Stimulated activated CD4-positive, alpha-beta T cell treated with anti-CD3 and anti-CD28 coated beads, Interleukin-1b, Interleukin-23, amount 100 ng/mL, for 1 hour (primary cell): ENCODE data around the gene CCNJL.
"Not testable (repeated sequence)": the region's sequence is repeated elsewhere in the genome, so short reads cannot be mapped to it uniquely, and the experiment has no call there.

ENCODE experiments used
- DNase-seq, 2 donors: peaks; one replicate each; pipeline ENCODE4 v3.0.0-alpha.2; 2020; ENCODE audit warnings: low read depth in 2 of 2

The CCNJL gene

GRCh38 chr5:160312134-160312959 lies at the start of gene CCNJL:
Gene CCNJL, minus strand, starts transcription at chr5:160312564. Its CDS starts 641 bp downstream, at chr5:160311923.
- DNase-seq: no peak

DNA sequence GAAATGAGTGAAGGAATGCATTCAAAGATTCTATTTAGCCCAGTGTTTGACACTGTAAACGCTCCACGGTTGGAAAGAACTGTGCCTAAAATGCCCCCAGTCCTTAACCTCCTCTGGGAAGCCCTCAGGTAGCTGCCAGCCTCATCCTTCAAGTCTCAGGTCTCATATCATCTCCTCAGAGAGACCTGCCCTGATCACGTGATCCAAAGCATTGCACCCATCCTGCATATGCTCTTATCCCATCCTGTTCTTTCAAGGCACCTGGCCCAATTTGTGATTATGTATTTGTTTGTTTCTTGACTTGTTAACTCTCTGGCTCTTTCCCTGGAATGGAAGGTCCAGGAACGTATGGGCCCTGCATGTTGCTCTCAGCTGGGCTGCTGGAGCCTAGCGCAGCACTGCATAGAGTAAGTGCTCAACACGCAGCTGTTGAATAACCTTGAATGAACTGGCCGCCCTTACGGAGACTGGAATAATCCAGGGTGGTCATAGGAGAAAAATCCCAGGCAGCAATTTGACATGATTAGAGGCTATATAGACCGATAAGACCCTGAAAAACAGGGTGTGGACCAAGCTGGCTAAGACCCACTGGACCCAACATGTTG lies 49.4 kb upstream of the CCNJL start:
- DNase-seq: no peak

GRCh38 chr5:160360310-160360709 lies 47.9 kb upstream of the CCNJL start:
- no peak for DNase-seq

DNA sequence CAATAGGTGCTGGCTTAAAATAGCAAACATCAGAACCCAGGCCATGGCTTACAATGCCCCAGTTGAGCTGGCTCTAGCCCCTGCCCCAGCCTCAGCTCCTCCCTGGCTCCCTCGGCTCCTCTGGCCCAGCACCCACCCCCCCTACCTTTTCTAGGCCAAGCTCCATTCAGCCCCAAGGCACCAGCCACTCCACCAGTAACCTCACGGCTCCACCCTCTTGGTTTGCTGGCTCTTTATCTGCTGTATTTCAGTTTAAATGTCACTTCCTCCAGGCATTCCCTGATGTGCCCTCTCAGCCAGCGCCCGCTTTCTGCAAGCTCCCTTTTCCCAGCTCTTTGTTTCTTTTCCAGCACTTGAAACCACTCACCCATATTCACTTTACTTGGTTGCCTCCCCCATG lies 47.5 kb upstream of the CCNJL start:
- no peak for DNase-seq

- DNase-seq: no peak
Observed at GRCh38 chr5:160359242-160359641, 46.9 kb upstream of the CCNJL start.

GRCh38 chr5:160357861-160358411 lies 45.6 kb upstream of the CCNJL start:
- DNase-seq: no peak

DNA sequence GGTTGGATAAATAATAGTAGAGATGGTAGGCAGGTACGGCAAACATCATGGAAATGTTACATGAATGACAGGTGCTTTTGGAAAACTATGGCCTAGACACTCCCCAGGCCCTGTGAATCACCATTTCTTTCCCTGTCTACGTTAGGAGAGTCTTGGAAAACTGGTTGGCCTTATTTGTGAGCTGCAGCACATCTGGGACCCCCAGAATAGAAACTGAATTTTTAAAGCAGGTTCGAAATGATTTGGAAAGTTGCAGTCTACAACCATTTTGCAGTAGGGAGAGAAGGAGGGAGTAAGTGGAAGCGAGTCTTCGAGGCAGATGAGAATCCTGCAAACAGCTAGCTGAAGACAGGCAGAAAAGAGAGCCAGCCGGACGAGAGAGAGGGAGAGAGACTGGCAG lies 45.0 kb upstream of the CCNJL start:
- DNase-seq: no peak

GRCh38 chr5:160356550-160357347 lies 44.4 kb upstream of the CCNJL start:
- no peak for DNase-seq

DNA sequence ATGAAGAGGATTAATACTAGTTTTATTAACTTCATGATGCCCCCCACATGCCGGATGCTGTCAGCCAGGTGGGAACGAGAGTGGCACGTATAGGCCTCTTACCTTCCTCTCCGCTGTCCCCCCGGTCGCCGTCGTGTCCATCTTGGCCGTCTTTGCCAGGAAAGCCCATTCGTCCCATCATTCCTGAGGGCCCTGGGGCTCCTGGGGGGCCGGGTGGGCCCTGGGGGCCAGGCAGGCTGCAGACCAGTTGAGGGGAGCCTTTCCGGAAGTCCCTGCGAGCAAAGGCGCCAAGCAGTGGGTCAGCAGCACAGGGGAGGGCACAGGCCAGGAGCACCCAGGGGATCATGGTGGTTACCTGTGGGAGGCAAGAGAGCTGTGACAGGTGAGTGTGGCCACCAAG lies 42.3 kb upstream of the CCNJL start:
- DNase-seq: no peak

DNA sequence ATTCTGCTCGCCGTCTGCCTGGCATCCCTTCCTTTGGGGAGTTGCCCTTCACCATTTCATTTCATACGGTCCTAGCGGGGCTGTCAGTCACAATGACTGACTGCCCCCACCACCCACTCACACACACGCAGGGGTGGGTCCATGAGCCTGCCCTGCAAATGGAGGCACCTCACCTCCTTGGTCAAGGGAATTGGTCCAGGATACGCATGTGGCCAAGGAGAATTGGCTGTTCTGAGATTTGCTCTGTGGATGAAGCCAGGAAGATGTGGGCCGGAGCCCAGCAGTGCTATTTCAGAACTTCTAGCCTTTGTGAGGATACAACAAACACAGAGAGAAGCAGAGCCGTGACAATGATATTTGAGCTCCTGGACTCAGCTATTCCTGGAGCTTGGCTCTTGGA lies 41.0 kb upstream of the CCNJL start:
- DNase-seq: no peak

DNA sequence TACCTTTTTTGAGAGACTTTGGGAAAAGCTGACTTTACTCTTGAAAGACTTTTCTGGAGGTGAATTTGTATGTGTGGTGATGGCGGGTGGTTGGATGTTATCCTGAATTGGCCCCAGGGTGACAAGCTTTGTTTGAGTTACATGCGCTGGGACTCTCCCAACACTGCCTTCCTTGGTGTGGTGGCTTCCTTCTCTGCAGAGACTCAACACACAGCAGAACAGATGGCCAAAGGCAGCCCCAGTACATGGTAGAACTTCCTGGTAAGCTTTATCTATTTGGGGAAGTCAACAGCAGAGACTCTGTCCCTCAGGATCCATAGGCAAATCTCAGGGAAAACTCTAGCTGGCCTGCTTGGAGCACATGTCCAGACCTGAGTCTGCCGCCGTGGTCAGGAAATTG lies 39.9 kb upstream of the CCNJL start:
- no peak for DNase-seq

DNA sequence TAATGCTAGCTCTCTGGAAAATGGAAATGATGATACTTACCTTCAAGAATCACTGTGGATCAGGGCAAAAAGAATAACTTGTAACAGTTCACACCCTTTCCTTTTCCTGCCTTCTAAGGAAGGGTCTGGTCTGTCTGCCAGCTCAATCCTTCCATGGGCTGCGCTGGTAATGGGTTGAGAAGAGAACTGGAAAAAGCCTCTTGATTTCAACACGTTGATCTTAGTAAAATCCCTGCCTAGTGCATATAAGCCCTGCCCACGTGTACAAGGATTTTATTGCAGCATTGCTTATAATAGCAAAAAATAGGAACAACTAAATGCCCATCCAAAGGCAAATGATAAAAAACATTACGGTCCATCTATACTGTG lies 37.6 kb upstream of the CCNJL start:
- DNase-seq: no peak

DNA sequence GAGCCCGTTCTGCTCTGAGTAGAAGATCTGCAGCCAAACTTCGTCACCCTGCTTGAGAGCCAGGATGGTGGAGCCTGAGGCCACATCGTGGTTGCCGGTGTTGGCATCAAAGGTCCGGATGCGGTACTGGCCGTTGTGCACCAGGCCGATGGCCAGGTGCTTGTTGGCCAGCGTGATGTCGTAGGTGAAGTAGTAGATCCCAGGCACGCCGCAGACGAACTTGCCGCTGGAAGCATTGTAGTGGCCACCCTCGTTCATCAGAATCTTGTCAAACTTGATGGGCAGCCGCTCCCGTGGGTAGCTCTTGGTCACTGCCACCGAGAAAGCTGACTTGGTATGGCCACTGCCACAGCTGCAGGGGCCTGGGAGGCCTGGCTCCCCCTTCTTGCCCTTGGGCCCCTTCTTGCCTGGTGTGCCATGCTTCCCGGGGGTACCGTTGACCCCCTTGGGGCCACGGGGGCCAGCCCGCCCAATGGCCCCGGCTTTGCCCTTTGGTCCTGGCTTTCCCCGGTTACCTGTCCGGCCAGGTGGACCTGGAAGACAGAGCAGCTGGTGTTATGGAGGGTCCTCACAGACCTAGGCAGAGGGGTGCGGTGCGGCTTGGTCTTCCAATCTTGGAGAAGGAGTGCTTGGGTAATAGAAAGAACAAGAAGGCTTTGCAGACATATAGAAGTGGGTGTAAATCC lies 37.0 kb upstream of the CCNJL start:
- no peak for DNase-seq

GRCh38 chr5:160348080-160348479 lies 35.7 kb upstream of the CCNJL start:
- no peak for DNase-seq

- DNase-seq: no peak
Observed at GRCh38 chr5:160347448-160347847, 35.1 kb upstream of the CCNJL start.

GRCh38 chr5:160342413-160342941 lies 30.1 kb upstream of the CCNJL start:
- DNase-seq: no peak

- no peak for DNase-seq
Observed at GRCh38 chr5:160341309-160341870, 29.0 kb upstream of the CCNJL start.

- DNase-seq: not testable (repeated sequence)
Observed at GRCh38 chr5:160340513-160340912, 28.1 kb upstream of the CCNJL start.

DNA sequence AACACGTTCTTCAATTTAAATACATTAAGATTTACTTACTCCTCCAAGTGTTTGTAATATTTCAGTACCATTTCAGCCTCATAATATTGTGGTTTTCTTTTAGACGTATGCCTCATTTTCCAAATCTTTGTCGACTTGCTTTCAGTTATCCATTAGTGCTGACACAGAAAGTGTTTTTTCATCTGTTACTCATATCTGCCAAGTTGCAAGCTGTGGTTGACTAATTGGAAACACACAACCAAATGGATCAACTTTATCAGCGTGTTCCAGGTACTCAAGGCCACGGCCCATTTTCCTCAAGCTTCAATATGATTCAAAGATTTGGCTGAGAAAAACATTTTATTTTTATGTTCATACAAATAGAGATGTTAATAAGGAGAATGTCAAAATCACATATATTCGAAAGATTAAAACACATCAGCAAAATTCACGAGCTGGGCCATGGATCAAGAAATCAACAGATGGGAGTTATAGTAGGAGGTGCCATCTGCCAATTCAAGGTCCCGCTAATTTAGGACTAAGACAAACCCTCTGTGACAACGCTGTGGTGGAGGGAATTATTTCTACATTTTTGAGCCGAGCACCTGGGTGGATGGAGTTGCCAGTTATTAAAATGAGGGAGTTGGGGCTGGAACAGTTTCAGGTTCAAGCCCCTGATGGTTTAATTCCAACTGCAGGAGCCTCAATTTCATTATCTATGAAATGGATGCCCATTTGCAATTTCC lies 27.2 kb upstream of the CCNJL start:
- no peak for DNase-seq

GRCh38 chr5:160334716-160335115 lies 22.4 kb upstream of the CCNJL start:
- DNase-seq: not testable (repeated sequence)

DNA sequence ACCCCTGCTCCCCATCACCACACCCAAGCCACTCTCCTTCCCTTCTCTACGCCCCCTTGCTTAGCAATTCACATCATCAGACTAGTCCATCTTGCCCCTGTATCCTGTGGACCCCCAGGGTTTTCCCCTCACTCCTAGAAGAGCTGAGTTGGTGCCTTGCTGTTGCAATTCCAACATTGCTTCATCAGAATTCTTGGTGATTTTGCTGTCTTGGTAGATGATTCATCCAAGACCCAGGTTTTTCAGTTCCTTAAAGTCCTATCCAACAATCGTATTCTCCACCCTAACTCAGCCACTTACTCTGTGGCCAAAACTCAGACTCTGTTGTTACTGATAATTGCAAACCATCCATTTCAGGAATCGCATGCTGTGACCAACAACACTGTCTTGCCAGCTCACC lies 21.4 kb upstream of the CCNJL start:
- no peak for DNase-seq
